ENCODE measurements around the gene TIAL1. TPM values are rescaled to one million over a fixed set of nuclear protein-coding genes. Genes with fewer than 3 reads are reported as not detected.

TIAL1 gene
- total RNA-seq, 3 donors from 2014 or later: 73.3 to 110 (median 76.4) TPM

DNA sequence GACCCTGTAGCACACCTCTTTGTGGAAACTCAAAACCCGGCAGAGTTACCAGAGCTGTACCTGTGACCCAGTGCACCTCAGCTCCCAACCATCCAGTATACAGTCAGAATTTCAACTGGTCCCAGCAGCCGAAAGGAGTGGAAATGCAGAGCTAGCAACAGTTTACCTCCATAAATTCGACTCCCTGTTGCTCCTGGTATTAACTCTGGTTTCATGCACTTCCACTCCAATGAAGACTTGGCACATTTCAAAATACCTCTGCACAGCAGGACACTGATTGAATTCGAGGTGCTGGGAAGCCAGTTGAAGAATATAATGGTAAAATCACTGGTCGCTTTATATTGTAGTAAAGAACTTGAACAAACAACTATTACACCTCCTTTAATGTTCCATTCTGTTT lies 17.9 kb upstream of the TIAL1 start:
- intact Hi-C loops (cut with DNase I; ENCODE audit: low total_unique reads): no loop called here
- no peaks in the 10 kb centered on the region for H3K36me3 ChIP-seq
- TF ChIP-seq POLR2AphosphoS5 (IDR thresholded peaks at IDR 0.05): no peak
- no peak for TF ChIP-seq POLR2A (IDR thresholded peaks at IDR 0.05)
- TF ChIP-seq, protein P1, sequence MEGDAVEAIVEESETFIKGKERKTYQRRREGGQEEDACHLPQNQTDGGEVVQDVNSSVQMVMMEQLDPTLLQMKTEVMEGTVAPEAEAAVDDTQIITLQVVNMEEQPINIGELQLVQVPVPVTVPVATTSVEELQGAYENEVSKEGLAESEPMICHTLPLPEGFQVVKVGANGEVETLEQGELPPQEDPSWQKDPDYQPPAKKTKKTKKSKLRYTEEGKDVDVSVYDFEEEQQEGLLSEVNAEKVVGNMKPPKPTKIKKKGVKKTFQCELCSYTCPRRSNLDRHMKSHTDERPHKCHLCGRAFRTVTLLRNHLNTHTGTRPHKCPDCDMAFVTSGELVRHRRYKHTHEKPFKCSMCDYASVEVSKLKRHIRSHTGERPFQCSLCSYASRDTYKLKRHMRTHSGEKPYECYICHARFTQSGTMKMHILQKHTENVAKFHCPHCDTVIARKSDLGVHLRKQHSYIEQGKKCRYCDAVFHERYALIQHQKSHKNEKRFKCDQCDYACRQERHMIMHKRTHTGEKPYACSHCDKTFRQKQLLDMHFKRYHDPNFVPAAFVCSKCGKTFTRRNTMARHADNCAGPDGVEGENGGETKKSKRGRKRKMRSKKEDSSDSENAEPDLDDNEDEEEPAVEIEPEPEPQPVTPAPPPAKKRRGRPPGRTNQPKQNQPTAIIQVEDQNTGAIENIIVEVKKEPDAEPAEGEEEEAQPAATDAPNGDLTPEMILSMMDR (IDR thresholded peaks at IDR 0.05): no peak

DNA sequence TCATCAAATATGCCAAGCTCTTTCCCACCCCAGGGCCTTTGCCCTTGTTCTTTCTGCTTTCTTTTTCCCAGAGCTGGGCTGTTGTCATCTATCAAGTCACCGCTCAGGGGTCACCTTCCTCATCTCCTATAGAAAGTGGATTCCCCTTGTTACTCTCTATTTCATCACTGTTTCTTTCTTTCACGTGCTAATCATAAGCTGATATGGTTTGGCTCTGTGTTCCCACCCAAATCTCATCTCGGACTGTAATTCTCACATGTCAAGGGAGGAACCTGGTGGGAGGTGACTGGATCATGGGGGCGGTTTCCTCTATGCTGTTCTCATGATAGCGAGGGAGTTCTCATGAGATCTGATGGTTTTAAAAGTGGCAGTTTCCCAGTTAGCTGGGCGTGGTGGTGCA lies 17.0 kb upstream of the TIAL1 start:
- Histone ChIP-seq H3K27ac (no peak overlapping the region), H3K9me3 (no peaks in the 10 kb centered on the region), H3K4me1 (no peaks in the 10 kb centered on the region), H3K27me3 (no peaks in the 10 kb centered on the region), H3K4me3 (no peak overlapping the region), H3K36me3 (no peaks in the 10 kb centered on the region)
- no peak for DNase-seq (ENCODE audit: low spot score in 2 of 2)
- TF ChIP-seq POLR2A (IDR thresholded peaks at IDR 0.05): no peak
- no peak for TF ChIP-seq POLR2AphosphoS5 (IDR thresholded peaks at IDR 0.05)
- TF ChIP-seq, protein P1 (IDR thresholded peaks at IDR 0.05): no peak
- intact Hi-C loops (cut with DNase I; ENCODE audit: low total_unique reads): no loop called here

More for the DNA sequence above, 17.9 kb upstream of the TIAL1 start:
- no peaks in the 10 kb centered on the region for H3K4me1 ChIP-seq
- no peak overlapping the region for H3K4me3 ChIP-seq
- no peaks in the 10 kb centered on the region for H3K9me3 ChIP-seq
- H3K27me3 ChIP-seq: no peaks in the 10 kb centered on the region
- DNase-seq (ENCODE audit: low spot score in 2 of 2): no peak
- no peak overlapping the region for H3K27ac ChIP-seq

DNA sequence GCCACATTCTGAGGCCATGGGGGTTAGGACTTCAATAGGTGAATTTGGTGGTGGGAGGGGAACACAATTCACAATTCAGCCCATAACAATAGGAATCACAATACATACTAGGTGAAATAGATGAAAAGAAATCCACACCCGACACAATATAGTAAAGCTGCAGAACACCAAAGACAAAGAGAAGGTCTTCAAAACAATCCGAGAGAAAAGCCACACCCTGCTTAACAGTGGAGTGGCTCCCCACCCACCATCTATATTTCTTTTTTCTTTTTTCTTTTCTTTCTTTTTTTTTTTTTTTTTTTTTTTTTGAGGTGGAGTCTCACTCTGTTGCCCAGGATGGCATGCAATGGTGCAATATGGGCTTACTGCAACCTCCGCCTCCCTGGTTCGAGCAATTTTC lies 14.7 kb upstream of the TIAL1 start:
- intact Hi-C loops (cut with DNase I; ENCODE audit: low total_unique reads): no loop called here
- no peaks in the 10 kb centered on the region for H3K9me3 ChIP-seq
- no peak overlapping the region for H3K4me3 ChIP-seq
- H3K27ac ChIP-seq: no peak overlapping the region
- no peaks in the 10 kb centered on the region for H3K36me3 ChIP-seq
- TF ChIP-seq POLR2A (IDR thresholded peaks at IDR 0.05): no peak
- TF ChIP-seq, protein P1 (IDR thresholded peaks at IDR 0.05): no peak
- TF ChIP-seq POLR2AphosphoS5 (IDR thresholded peaks at IDR 0.05): no peak
- H3K4me1 ChIP-seq: no peaks in the 10 kb centered on the region
- H3K27me3 ChIP-seq: no peaks in the 10 kb centered on the region
- no peak for DNase-seq (ENCODE audit: low spot score in 2 of 2)

DNA sequence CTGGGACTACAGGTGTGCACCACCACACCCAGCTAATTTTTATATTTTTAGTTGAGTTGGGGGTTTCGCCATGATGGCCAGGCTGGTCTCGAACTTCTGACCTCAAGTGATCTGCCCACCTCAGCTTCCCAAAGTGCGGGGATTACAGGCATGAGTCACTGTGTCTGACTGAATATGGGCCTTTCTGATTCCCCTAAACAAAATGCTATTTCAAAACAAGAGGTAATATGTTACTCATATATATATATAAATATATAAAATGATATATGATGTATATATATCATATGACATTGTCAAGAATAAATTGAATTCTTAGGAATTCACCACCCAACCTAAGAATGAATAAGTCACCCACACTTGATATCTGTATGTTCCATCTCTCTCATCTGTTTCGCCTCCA lies 12.8 kb upstream of the TIAL1 start:
- TF ChIP-seq, protein P1 (IDR thresholded peaks at IDR 0.05): no peak
- no peak for TF ChIP-seq POLR2AphosphoS5 (IDR thresholded peaks at IDR 0.05)
- no peak for TF ChIP-seq POLR2A (IDR thresholded peaks at IDR 0.05)
- Histone ChIP-seq H3K9me3 (no peaks in the 10 kb centered on the region), H3K4me1 (no peaks in the 10 kb centered on the region), H3K27me3 (no peaks in the 10 kb centered on the region), H3K36me3 (no peaks in the 10 kb centered on the region), H3K4me3 (no peak overlapping the region), H3K27ac (no peak overlapping the region)
- DNase-seq (ENCODE audit: low spot score in 2 of 2): no peak
- intact Hi-C loops (cut with DNase I; ENCODE audit: low total_unique reads): no loop called here

DNA sequence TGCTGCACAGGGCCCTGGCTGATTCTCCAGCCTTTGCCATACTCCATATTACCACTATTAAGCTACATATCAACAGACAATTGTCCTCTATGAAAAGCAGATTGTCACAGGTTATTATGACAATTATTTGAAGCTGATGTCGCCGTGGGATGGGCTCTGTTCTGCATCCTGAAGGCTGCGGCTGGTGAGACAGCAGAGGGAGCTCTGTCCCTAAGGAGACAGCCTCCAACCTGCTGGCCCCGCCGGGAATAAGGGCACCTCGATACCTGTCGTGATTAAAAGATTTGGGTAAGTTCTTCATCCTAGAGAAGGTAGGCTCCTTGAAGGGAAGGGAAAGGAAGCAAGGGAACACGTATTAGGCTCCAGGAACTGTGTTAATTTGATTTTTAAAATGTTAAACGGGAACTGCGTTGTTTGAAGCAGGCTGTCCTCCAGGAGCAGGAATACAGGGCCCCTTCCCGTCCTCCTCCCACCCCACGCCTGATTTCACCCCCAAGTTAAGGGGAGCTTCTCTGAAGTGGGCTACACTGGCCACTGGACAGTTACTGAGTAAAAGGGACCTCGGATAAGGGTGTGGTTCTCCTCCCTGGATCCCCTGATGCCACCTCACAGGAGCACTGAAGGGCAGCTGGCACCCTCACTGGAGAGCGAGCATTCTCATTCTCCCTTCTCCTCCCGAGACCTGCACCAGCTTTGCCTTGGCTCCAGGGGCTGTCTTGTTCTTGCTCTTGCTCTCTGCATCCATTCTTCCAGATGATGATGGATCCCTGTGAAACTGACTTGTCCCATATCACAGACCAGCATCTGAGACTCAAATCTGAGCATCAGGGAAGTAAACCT lies 11.8 kb upstream of the TIAL1 start:
- DNase-seq (ENCODE audit: low spot score in 2 of 2): peak; percentile 43 to 62
- TF ChIP-seq, protein P1 (IDR thresholded peaks at IDR 0.05): peak in 1 of 3 donors; percentile 61
- TF ChIP-seq POLR2AphosphoS5 (IDR thresholded peaks at IDR 0.05) (peak in 1 of 3 donors; percentile 31), POLR2A (IDR thresholded peaks at IDR 0.05) (no peak)
- Histone ChIP-seq H3K27ac (no peak overlapping the region), H3K4me1 (no peaks in the 10 kb centered on the region), H3K27me3 (no peaks in the 10 kb centered on the region), H3K4me3 (peak overlapping the region in 1 of 3 donors; percentile 19), H3K36me3 (no peaks in the 10 kb centered on the region), H3K9me3 (no peaks in the 10 kb centered on the region)
- intact Hi-C loops (cut with DNase I; ENCODE audit: low total_unique reads): no loop called here

Data from breast epithelium (tissue), 4 donors.